ENCODE measurements around the gene NXN. TPM values are rescaled to one million over a fixed set of nuclear protein-coding genes. Genes with fewer than 3 reads are reported as not detected.

Gene NXN
- total RNA-seq, 1 experiment from 2014 or later: 20.8 TPM

- ATAC-seq (no peak), DNase-seq (no peak)
- no peak overlapping the region for H3K9ac ChIP-seq (ENCODE audit: low read length)
- no peaks in the 10 kb centered on the region for H4K20me1 ChIP-seq (ENCODE audit: low read length)
- no peak overlapping the region for H3K4me2 ChIP-seq (ENCODE audit: low read length)
- no peak overlapping the region for H3K4me3 ChIP-seq (ENCODE audit: low read length)
- BruUV-seq (replicated peaks): no TSS peak
- no peaks in the 10 kb centered on the region for H3K9me3 ChIP-seq (ENCODE audit: low read length)
- no peaks in the 10 kb centered on the region for H3K36me3 ChIP-seq (ENCODE audit: low read depth, low read length)
- intact Hi-C loops (cut with micrococcal nuclease): no loop called here
- H3K27ac ChIP-seq (ENCODE audit: low read length): no peak overlapping the region
- H3F3A ChIP-seq (ENCODE audit: low read length, unreplicated experiment): no peaks in the 10 kb centered on the region
- ChIA-PET CTCF (no interaction called here), POLR2A (ENCODE audit: unreplicated experiment) (no interaction called here)
- H3K9me2 ChIP-seq (replicated peaks; ENCODE audit: low read length): no peaks in the 10 kb centered on the region
- TF ChIP-seq EZH2 (IDR thresholded peaks at IDR 0.05; ENCODE audit: low read length, unreplicated experiment) (no peak), CTCF (conservative IDR thresholded peaks at IDR 0.05; ENCODE audit: low read depth, low read length) (no peak), EZH2phosphoT487 (IDR thresholded peaks at IDR 0.05; ENCODE audit: borderline replicate concordance, low read length) (no peak)
- no peak overlapping the region for H2AFZ ChIP-seq (ENCODE audit: low read length)
- no peaks in the 10 kb centered on the region for H3K79me2 ChIP-seq (ENCODE audit: low read length)
- H3K4me1 ChIP-seq (ENCODE audit: insufficient read depth, low read length): no peaks in the 10 kb centered on the region
- H3K27me3 ChIP-seq (ENCODE audit: low read length): no peaks in the 10 kb centered on the region
Observed at GRCh38 chr17:824378-824777, 155.2 kb downstream of the NXN start.

- TF ChIP-seq EZH2phosphoT487 (IDR thresholded peaks at IDR 0.05; ENCODE audit: borderline replicate concordance, low read length) (no peak), EZH2 (IDR thresholded peaks at IDR 0.05; ENCODE audit: low read length, unreplicated experiment) (no peak), CTCF (conservative IDR thresholded peaks at IDR 0.05; ENCODE audit: low read depth, low read length) (no peak)
- no TSS peak for BruUV-seq (replicated peaks)
- Histone ChIP-seq H3K4me2 (ENCODE audit: low read length) (no peak overlapping the region), H4K20me1 (ENCODE audit: low read length) (no peaks in the 10 kb centered on the region), H3K27me3 (ENCODE audit: low read length) (no peaks in the 10 kb centered on the region), H3K79me2 (ENCODE audit: low read length) (no peaks in the 10 kb centered on the region), H3K9me3 (ENCODE audit: low read length) (no peaks in the 10 kb centered on the region), H3K9me2 (replicated peaks; ENCODE audit: low read length) (no peaks in the 10 kb centered on the region), H3K36me3 (ENCODE audit: low read depth, low read length) (no peaks in the 10 kb centered on the region), H3K9ac (ENCODE audit: low read length) (no peak overlapping the region), H3K27ac (ENCODE audit: low read length) (no peak overlapping the region), H3F3A (ENCODE audit: low read length, unreplicated experiment) (no peaks in the 10 kb centered on the region), H3K4me1 (ENCODE audit: insufficient read depth, low read length) (no peaks in the 10 kb centered on the region), H2AFZ (ENCODE audit: low read length) (no peak overlapping the region), H3K4me3 (ENCODE audit: low read length) (no peak overlapping the region)
- DNase-seq (no peak), ATAC-seq (no peak)
- CTCF ChIA-PET: no interaction called here
- intact Hi-C loops (cut with micrococcal nuclease): no loop called here
- POLR2A ChIA-PET (ENCODE audit: unreplicated experiment): no interaction called here
Observed at GRCh38 chr17:823501-823902, 156.1 kb downstream of the NXN start.

- TF ChIP-seq CTCF (conservative IDR thresholded peaks at IDR 0.05; ENCODE audit: low read depth, low read length) (no peak), EZH2 (IDR thresholded peaks at IDR 0.05; ENCODE audit: low read length, unreplicated experiment) (no peak), EZH2phosphoT487 (IDR thresholded peaks at IDR 0.05; ENCODE audit: borderline replicate concordance, low read length) (no peak)
- ATAC-seq: no peak
- POLR2A ChIA-PET (ENCODE audit: unreplicated experiment): interaction anchor here (0.6 kb wide), 2 partner anchors 81 to 149 kb away, joined by 4 to 7 read pairs; no protein-coding TSS in a partner anchor
- Histone ChIP-seq H3K9me3 (ENCODE audit: low read length) (no peaks in the 10 kb centered on the region), H2AFZ (ENCODE audit: low read length) (no peak overlapping the region), H3K36me3 (ENCODE audit: low read depth, low read length) (no peaks in the 10 kb centered on the region), H3K9me2 (replicated peaks; ENCODE audit: low read length) (no peaks in the 10 kb centered on the region), H3K79me2 (ENCODE audit: low read length) (no peaks in the 10 kb centered on the region), H3K9ac (ENCODE audit: low read length) (no peak overlapping the region), H3K27ac (ENCODE audit: low read length) (no peak overlapping the region), H3K4me3 (ENCODE audit: low read length) (no peak overlapping the region), H4K20me1 (ENCODE audit: low read length) (no peaks in the 10 kb centered on the region), H3K27me3 (ENCODE audit: low read length) (no peaks in the 10 kb centered on the region), H3K4me1 (ENCODE audit: insufficient read depth, low read length) (no peaks in the 10 kb centered on the region), H3K4me2 (ENCODE audit: low read length) (no peak overlapping the region), H3F3A (ENCODE audit: low read length, unreplicated experiment) (no peaks in the 10 kb centered on the region)
- CTCF ChIA-PET: no interaction called here
- intact Hi-C loops (cut with micrococcal nuclease): no loop called here
- no TSS peak for BruUV-seq (replicated peaks)
- DNase-seq: no peak
Observed at GRCh38 chr17:819251-819650, 160.3 kb downstream of the NXN start.
